ENCODE results near the gene GRM7. TPM values are rescaled to one million over a fixed set of nuclear protein-coding genes. Genes with fewer than 3 reads are reported as not detected.

GRM7 gene
- total and polyA plus RNA-seq, 2 of the 4 experiments (the other 2 are of a cell fraction), result not detected

DNA sequence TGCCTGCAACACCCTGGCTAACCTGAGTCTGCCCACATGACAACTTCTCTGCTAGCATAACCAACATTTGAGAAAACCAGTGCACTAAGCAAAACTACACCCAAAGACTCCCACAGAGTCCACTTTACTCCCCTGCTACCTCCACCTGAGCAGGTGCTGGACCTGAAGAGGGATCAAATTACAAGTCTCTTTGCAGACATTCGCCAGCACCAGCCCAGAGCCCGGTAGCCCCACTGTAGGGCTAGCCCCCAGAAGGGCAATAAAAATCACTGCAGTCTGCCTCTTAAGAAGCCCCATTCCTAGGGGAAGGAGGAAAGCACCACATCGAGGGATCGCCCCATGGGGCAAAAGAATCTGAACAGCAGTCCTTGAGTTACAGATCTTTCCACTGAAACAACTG lies 472.2 kb downstream of the GRM7 start:
- H3K36me3 ChIP-seq (ENCODE audit: control insufficient read depth, insufficient read depth, low read length), result no peaks in the 10 kb centered on the region
- no peaks in the 10 kb centered on the region for H3K27me3 ChIP-seq (ENCODE audit: control insufficient read depth, insufficient read depth, low read length)
- H2AK9ac ChIP-seq (replicated peaks; ENCODE audit: low read depth, low read length, poor library complexity), result no peak overlapping the region
- no peaks in the 10 kb centered on the region for H3K9me1 ChIP-seq (ENCODE audit: insufficient read depth, low read length)
- DNase-seq (no peak), ATAC-seq (ENCODE audit: low read depth) (no peak)
- no peak overlapping the region for H4K8ac ChIP-seq (ENCODE audit: low read depth in 2 of 2, low read length in 2 of 2)
- no peak overlapping the region for H2BK20ac ChIP-seq (ENCODE audit: low read depth, low read length)
- no peak overlapping the region for H3K18ac ChIP-seq (ENCODE audit: low read depth, low read length)
- ChIA-PET CTCF (no interaction called here), POLR2A (ENCODE audit: unreplicated experiment) (no interaction called here)
- no peak overlapping the region for H3K4me2 ChIP-seq (ENCODE audit: low read depth, low read length)
- no peak overlapping the region for H2BK15ac ChIP-seq (ENCODE audit: low read depth, low read length)
- H3K56ac ChIP-seq (ENCODE audit: extremely low read depth, insufficient read depth, low read length), result no peak overlapping the region
- no peaks in the 10 kb centered on the region for H4K20me1 ChIP-seq (ENCODE audit: insufficient read depth, low read length)
- no peak overlapping the region for H3K4ac ChIP-seq (ENCODE audit: low read depth, low read length)
- H3K23ac ChIP-seq (ENCODE audit: low read depth, low read length), result no peak overlapping the region
- TF ChIP-seq CHD1 (IDR thresholded peaks at IDR 0.05; ENCODE audit: low read depth, low read length) (no peak), POLR2A (IDR thresholded peaks at IDR 0.05; ENCODE audit: low read depth, low read length) (no peak), MXI1 (IDR thresholded peaks at IDR 0.05; ENCODE audit: borderline replicate concordance, low read depth, low read length) (no peak), RCOR1 (IDR thresholded peaks at IDR 0.05; ENCODE audit: insufficient replicate concordance, low read length) (no peak), CEBPB (IDR thresholded peaks at IDR 0.05; ENCODE audit: low read depth, low read length) (no peak), RFX5 (IDR thresholded peaks at IDR 0.05; ENCODE audit: low read depth, low read length) (no peak), BHLHE40 (IDR thresholded peaks at IDR 0.05; ENCODE audit: low read depth, low read length) (no peak), FOS (IDR thresholded peaks at IDR 0.05; ENCODE audit: low read depth, low read length) (no peak), MAFK (IDR thresholded peaks at IDR 0.05; ENCODE audit: low read depth, low read length) (no peak), SMC3 (IDR thresholded peaks at IDR 0.05; ENCODE audit: low read depth, low read length) (no peak), NFE2L2 (IDR thresholded peaks at IDR 0.05; ENCODE audit: low read depth, low read length) (no peak), RAD21 (IDR thresholded peaks at IDR 0.05; ENCODE audit: low read length) (no peak), MAZ (IDR thresholded peaks at IDR 0.05; ENCODE audit: borderline replicate concordance, low read depth, low read length) (no peak)
- TF ChIP-seq, protein P1, sequence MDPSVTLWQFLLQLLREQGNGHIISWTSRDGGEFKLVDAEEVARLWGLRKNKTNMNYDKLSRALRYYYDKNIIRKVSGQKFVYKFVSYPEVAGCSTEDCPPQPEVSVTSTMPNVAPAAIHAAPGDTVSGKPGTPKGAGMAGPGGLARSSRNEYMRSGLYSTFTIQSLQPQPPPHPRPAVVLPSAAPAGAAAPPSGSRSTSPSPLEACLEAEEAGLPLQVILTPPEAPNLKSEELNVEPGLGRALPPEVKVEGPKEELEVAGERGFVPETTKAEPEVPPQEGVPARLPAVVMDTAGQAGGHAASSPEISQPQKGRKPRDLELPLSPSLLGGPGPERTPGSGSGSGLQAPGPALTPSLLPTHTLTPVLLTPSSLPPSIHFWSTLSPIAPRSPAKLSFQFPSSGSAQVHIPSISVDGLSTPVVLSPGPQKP (IDR thresholded peaks at IDR 0.05; ENCODE audit: borderline replicate concordance, low read depth, low read length), result no peak
- TF ChIP-seq, protein P2, sequence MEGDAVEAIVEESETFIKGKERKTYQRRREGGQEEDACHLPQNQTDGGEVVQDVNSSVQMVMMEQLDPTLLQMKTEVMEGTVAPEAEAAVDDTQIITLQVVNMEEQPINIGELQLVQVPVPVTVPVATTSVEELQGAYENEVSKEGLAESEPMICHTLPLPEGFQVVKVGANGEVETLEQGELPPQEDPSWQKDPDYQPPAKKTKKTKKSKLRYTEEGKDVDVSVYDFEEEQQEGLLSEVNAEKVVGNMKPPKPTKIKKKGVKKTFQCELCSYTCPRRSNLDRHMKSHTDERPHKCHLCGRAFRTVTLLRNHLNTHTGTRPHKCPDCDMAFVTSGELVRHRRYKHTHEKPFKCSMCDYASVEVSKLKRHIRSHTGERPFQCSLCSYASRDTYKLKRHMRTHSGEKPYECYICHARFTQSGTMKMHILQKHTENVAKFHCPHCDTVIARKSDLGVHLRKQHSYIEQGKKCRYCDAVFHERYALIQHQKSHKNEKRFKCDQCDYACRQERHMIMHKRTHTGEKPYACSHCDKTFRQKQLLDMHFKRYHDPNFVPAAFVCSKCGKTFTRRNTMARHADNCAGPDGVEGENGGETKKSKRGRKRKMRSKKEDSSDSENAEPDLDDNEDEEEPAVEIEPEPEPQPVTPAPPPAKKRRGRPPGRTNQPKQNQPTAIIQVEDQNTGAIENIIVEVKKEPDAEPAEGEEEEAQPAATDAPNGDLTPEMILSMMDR (conservative IDR thresholded peaks at IDR 0.05; ENCODE audit: low read depth, low read length), result no peak
- TF ChIP-seq, protein P3, sequence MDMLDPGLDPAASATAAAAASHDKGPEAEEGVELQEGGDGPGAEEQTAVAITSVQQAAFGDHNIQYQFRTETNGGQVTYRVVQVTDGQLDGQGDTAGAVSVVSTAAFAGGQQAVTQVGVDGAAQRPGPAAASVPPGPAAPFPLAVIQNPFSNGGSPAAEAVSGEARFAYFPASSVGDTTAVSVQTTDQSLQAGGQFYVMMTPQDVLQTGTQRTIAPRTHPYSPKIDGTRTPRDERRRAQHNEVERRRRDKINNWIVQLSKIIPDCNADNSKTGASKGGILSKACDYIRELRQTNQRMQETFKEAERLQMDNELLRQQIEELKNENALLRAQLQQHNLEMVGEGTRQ (IDR thresholded peaks at IDR 0.05; ENCODE audit: low read depth, low read length), result no peak
- in situ Hi-C loops (cut with MboI; ENCODE audit: low sequenced_read_pairs) (no loop called here), intact Hi-C loops (cut with micrococcal nuclease) (no loop called here), dilution Hi-C loops (cut with HindIII; ENCODE audit: low sequenced_read_pairs, unreplicated experiment) (no loop called here)
- no peak overlapping the region for H3K14ac ChIP-seq (replicated peaks; ENCODE audit: low read depth, low read length)
- peaks cover 7% of the 10 kb centered on the region; the same call in 1 of the 2 replicates for H3K9me3 ChIP-seq (ENCODE audit: control insufficient read depth, insufficient read depth, low read length)
- no peak overlapping the region for H2AK5ac ChIP-seq (ENCODE audit: low read depth, low read length)
- no TSS peak for BruUV-seq (replicated peaks)
- H3K4me1 ChIP-seq (ENCODE audit: control insufficient read depth, insufficient read depth, low read length), result no peaks in the 10 kb centered on the region
- H2BK120ac ChIP-seq (ENCODE audit: low read depth, low read length), result no peak overlapping the region
- no peak overlapping the region for H3K9ac ChIP-seq (ENCODE audit: low read depth, low read length)
- no peak overlapping the region for H2BK5ac ChIP-seq (ENCODE audit: low read depth, low read length, poor library complexity, severe bottlenecking)
- WGBS, 2 experiments (ENCODE audit: extremely low coverage in 2 of 2, insufficient read length in 1 of 2), result no CpG with 5 or more reads among the region's 4 CpGs
- H2AFZ ChIP-seq (replicated peaks; ENCODE audit: low read length, poor library complexity), result no peak overlapping the region
- no peak overlapping the region for H3K4me3 ChIP-seq (ENCODE audit: insufficient read depth, low read depth, low read length)
- no peak overlapping the region for H3K27ac ChIP-seq (ENCODE audit: insufficient read depth, low read length)
- no peaks in the 10 kb centered on the region for H3K79me1 ChIP-seq (ENCODE audit: low read depth in 1 of 2, low read length in 2 of 2)
- H4K91ac ChIP-seq (ENCODE audit: insufficient read depth, low read depth, low read length), result no peak overlapping the region
- no peak overlapping the region for H4K5ac ChIP-seq (ENCODE audit: low read depth, low read length)

All from IMR-90 (cell line).